Lower lobe of right lung (tissue), 2 donors: Measurements from ENCODE around the gene ADAT1. TPM values are rescaled to one million over a fixed set of nuclear protein-coding genes. Genes with fewer than 3 reads are reported as not detected.

Source experiments
- ATAC-seq, 2 donors: fragments of 200-7000 bp; cut with Tn5 transposase; one replicate each; pipeline ENCODE4 v1.9.1; 2020 to 2022; ENCODE audit warnings: mild to moderate bottlenecking in 2 of 2, moderate library complexity in 2 of 2
- DNase-seq: peaks from one replicate; pipeline ENCODE4 v3.0.0-alpha.2; 2020
- H3K27ac ChIP-seq: fragments of 200-600 bp; one replicate; pipeline ENCODE4 v1.8.0; 2022
- H3K27me3 ChIP-seq: fragments of 200-600 bp; one replicate; pipeline ENCODE4 v1.8.0; 2022; ENCODE audit warnings: low read depth
- H3K36me3 ChIP-seq: fragments of 200-600 bp; one replicate; pipeline ENCODE4 v1.8.0; 2022; ENCODE audit warnings: mild to moderate bottlenecking
- H3K4me1 ChIP-seq: fragments of 200-600 bp; one replicate; pipeline ENCODE4 v1.8.0; 2022
- H3K4me3 ChIP-seq: fragments of 200-600 bp; one replicate; pipeline ENCODE4 v1.8.0; 2022; ENCODE audit warnings: mild to moderate bottlenecking
- H3K9me3 ChIP-seq: fragments of 200-600 bp; one replicate; pipeline ENCODE4 v1.8.0; 2022
- intact Hi-C: fragments of 100-400 bp; cut with DNase I; formaldehyde crosslinking; loops from one replicate; pipeline ENCODE4 v1.11.0; 2022
- total RNA-seq: library from RNA; stranded (reverse); fragmentation: NEBNext Ultra II Directional; extraction: Animal tissue kit (Norgen Biotek cat#: 25700); gene quantifications from one replicate; pipeline ENCODE4 v1.2.1, GENCODE V29; 2021
- TF ChIP-seq, protein P1 (sequence below): fragments of 200-600 bp; IDR thresholded peaks from one replicate; pipeline ENCODE4 v1.8.0; 2022; ENCODE audit warnings: antibody characterized with exemption, mild to moderate bottlenecking
- donor health status: DM: no; HTN: yes; CAD: no; lungs with severe emphysema.

The ADAT1 gene
- total RNA-seq, 1 donor from 2014 or later: 50.2 TPM

DNA sequence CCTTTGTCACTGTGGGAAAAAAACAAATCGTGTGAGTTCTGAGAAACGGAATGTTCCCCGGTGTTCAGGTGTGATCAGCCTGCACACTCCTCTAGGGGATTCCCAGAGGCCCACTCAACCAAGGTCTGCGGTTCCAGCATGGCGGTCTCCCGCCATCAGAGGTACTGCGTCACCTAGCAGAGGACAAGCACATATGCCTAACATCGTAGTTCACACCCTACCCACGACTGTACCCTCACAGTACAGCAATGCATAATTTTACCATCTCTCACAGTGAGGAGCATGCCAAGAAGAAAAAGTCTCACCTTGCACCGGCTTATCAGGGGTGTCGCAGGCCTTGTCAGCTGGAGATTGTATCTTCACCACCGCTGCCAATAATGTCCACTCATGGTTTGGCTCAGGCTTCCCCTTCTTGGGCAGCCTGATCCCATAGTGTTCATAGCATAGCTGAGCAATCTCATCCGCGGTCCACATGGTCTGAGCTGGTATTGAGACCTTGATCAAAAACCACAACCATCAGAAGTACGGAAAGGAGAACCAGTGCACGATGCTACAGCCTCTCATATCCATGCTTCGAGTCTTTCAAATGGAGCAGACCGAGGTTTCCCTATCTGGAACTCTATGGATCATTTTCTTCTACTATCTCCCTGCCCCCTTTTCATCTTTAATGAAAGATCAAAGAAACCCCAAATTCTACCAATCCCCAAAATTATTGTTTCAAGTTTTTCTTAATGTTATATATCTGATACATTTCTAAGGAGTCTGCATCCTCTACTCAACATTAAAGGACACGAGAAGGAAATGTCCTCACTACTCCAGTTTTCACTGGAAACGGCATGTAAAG is 2.5 kb downstream of the ADAT1 start:
- TF ChIP-seq, protein P1, sequence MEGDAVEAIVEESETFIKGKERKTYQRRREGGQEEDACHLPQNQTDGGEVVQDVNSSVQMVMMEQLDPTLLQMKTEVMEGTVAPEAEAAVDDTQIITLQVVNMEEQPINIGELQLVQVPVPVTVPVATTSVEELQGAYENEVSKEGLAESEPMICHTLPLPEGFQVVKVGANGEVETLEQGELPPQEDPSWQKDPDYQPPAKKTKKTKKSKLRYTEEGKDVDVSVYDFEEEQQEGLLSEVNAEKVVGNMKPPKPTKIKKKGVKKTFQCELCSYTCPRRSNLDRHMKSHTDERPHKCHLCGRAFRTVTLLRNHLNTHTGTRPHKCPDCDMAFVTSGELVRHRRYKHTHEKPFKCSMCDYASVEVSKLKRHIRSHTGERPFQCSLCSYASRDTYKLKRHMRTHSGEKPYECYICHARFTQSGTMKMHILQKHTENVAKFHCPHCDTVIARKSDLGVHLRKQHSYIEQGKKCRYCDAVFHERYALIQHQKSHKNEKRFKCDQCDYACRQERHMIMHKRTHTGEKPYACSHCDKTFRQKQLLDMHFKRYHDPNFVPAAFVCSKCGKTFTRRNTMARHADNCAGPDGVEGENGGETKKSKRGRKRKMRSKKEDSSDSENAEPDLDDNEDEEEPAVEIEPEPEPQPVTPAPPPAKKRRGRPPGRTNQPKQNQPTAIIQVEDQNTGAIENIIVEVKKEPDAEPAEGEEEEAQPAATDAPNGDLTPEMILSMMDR: no peak
- no peak overlapping the region for H3K27ac ChIP-seq
- H3K4me1 ChIP-seq: peaks cover 26% of the 10 kb centered on the region
- H3K4me3 ChIP-seq: no peak overlapping the region
- no peak for ATAC-seq
- intact Hi-C loops: no loop called here
- H3K27me3 ChIP-seq: no peaks in the 10 kb centered on the region
- no peaks in the 10 kb centered on the region for H3K9me3 ChIP-seq
- no peak for DNase-seq
- peaks cover 52% of the 10 kb centered on the region for H3K36me3 ChIP-seq

- H3K27ac ChIP-seq: no peak overlapping the region
- TF ChIP-seq, protein P1: no peak
- H3K4me3 ChIP-seq: no peak overlapping the region
- H3K4me1 ChIP-seq: peaks cover 26% of the 10 kb centered on the region
- no peaks in the 10 kb centered on the region for H3K9me3 ChIP-seq
- no peaks in the 10 kb centered on the region for H3K27me3 ChIP-seq
- ATAC-seq: no peak
- DNase-seq: no peak
- intact Hi-C loops: no loop called here
- peaks cover 67% of the 10 kb centered on the region for H3K36me3 ChIP-seq
Measured at GRCh38 chr16:75618780-75619179, 4.3 kb downstream of the ADAT1 start.

DNA sequence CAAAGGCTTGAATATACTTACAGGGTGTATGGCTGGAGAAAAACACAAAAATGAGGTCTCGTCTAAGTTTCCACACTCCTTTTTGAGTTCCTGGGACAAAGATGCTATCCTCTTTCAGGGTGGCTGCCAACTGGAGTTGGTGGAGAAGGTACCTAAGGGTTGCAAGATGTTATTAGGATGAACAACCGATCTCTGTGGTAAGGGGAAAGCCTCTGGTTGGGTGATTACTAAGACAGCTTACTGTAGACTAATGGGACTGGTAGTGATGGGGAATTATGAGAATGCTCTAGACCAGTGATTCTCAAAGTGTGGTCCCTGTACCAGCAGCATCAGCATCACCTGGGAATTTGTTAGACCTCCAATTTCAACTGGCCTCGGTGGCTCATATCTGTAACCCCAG is 6.0 kb downstream of the ADAT1 start:
- intact Hi-C loops: no loop called here
- no peak overlapping the region for H3K27ac ChIP-seq
- no peaks in the 10 kb centered on the region for H3K27me3 ChIP-seq
- TF ChIP-seq, protein P1: no peak
- ATAC-seq: no peak
- H3K9me3 ChIP-seq: no peaks in the 10 kb centered on the region
- H3K4me1 ChIP-seq: peaks cover 20% of the 10 kb centered on the region
- no peak overlapping the region for H3K4me3 ChIP-seq
- peaks cover 83% of the 10 kb centered on the region for H3K36me3 ChIP-seq
- no peak for DNase-seq

- Histone ChIP-seq H3K4me1 (peaks cover 15% of the 10 kb centered on the region), H3K27me3 (no peaks in the 10 kb centered on the region), H3K9me3 (no peaks in the 10 kb centered on the region), H3K36me3 (peaks cover 89% of the 10 kb centered on the region), H3K4me3 (no peak overlapping the region), H3K27ac (no peak overlapping the region)
- intact Hi-C loops: no loop called here
- ATAC-seq (no peak), DNase-seq (no peak)
- TF ChIP-seq, protein P1: no peak
Measured at GRCh38 chr16:75616521-75617010, 6.5 kb downstream of the ADAT1 start.

- no peak for ATAC-seq
- Histone ChIP-seq H3K27ac (no peak overlapping the region), H3K4me1 (peaks cover 5% of the 10 kb centered on the region), H3K36me3 (peaks cover 98% of the 10 kb centered on the region), H3K4me3 (no peak overlapping the region), H3K27me3 (no peaks in the 10 kb centered on the region), H3K9me3 (no peaks in the 10 kb centered on the region)
- intact Hi-C loops: no loop called here
- TF ChIP-seq, protein P1: no peak
- no peak for DNase-seq
Measured at GRCh38 chr16:75615619-75616018, 7.5 kb downstream of the ADAT1 start.
